H9 (cell line): Measurements from ENCODE around the gene FUT9. TPM values are rescaled to one million over a fixed set of nuclear protein-coding genes. Genes with fewer than 3 reads are reported as not detected.

Experiments used
- DNase-seq: peaks from one replicate; pipeline ENCODE4 v3.0.0-alpha.2; 2017
- H2AFZ ChIP-seq: one replicate; pipeline ENCODE4 v1.6.1; 2013; ENCODE audit warnings: mild to moderate bottlenecking, low read length, control low read depth, moderate library complexity
- H2AK5ac ChIP-seq: 2 replicates; pipeline ENCODE4 v1.6.1; 2013; ENCODE audit warnings: low read length, control low read depth, mixed read lengths; ENCODE audit not compliant: insufficient read length
- H2BK120ac ChIP-seq: one replicate; pipeline ENCODE4 v1.6.1; 2013; ENCODE audit warnings: low read depth, mild to moderate bottlenecking, low read length, control low read depth, inconsistent platforms; ENCODE audit not compliant: poor library complexity, severe bottlenecking
- H2BK12ac ChIP-seq: 2 replicates; pipeline ENCODE4 v1.6.1; 2013; ENCODE audit warnings: low read length, control low read depth, mixed read lengths, low read depth; ENCODE audit not compliant: insufficient read length
- H2BK15ac ChIP-seq: 2 replicates; pipeline ENCODE4 v1.6.1; 2013; ENCODE audit warnings: low read depth, low read length, control low read depth
- H2BK20ac ChIP-seq: one replicate; pipeline ENCODE4 v1.6.1; 2013; ENCODE audit warnings: low read depth, mild to moderate bottlenecking, low read length, control low read depth, inconsistent platforms; ENCODE audit not compliant: poor library complexity, severe bottlenecking
- H2BK5ac ChIP-seq: 2 replicates; pipeline ENCODE4 v1.6.1; 2013; ENCODE audit warnings: low read length, control low read depth, mixed read lengths; ENCODE audit not compliant: insufficient read length
- H3K14ac ChIP-seq: 2 replicates; pipeline ENCODE4 v1.6.1; 2013; ENCODE audit warnings: low read length, control low read depth; ENCODE audit not compliant: insufficient read depth
- H3K18ac ChIP-seq: 2 replicates; pipeline ENCODE4 v1.6.1; 2013; ENCODE audit warnings: low read depth, mild to moderate bottlenecking, mixed read lengths, low read length, control low read depth; ENCODE audit not compliant: insufficient read length
- H3K23ac ChIP-seq: 2 replicates; pipeline ENCODE4 v1.6.1; 2013; ENCODE audit warnings: low read length, control low read depth, mixed read lengths, low read depth; ENCODE audit not compliant: insufficient read length
- H3K23me2 ChIP-seq: 2 replicates; pipeline ENCODE4 v1.6.1; 2013; ENCODE audit warnings: low read depth, mild to moderate bottlenecking, mixed read lengths, low read length, control low read depth; ENCODE audit not compliant: insufficient read length, poor library complexity, severe bottlenecking
- H3K27ac ChIP-seq: 2 replicates; pipeline ENCODE4 v1.5.1; 2013; ENCODE audit warnings: low read length, control low read depth, mixed read lengths, low read depth; ENCODE audit not compliant: insufficient read length
- H3K27me3 ChIP-seq: 2 replicates; pipeline ENCODE4 v1.6.1; 2013; ENCODE audit warnings: low read length, control low read depth, inconsistent platforms; ENCODE audit not compliant: insufficient read depth
- H3K4ac ChIP-seq: 2 replicates; pipeline ENCODE4 v1.6.1; 2013; ENCODE audit warnings: low read depth, mild to moderate bottlenecking, control low read depth, inconsistent platforms, low read length, moderate library complexity
- H3K4me1 ChIP-seq: 2 replicates; pipeline ENCODE4 v1.6.1; 2013; ENCODE audit warnings: low read length, control low read depth, inconsistent platforms; ENCODE audit not compliant: insufficient read depth
- H3K4me2 ChIP-seq: 2 replicates; pipeline ENCODE4 v1.6.1; 2013; ENCODE audit warnings: low read length, control low read depth, mixed read lengths; ENCODE audit not compliant: insufficient read length, insufficient read depth
- H3K56ac ChIP-seq: 2 replicates; pipeline ENCODE4 v1.6.1; 2013; ENCODE audit warnings: low read depth, mild to moderate bottlenecking, mixed read lengths, low read length, control low read depth; ENCODE audit not compliant: insufficient read length
- H3K79me1 ChIP-seq: 2 replicates; pipeline ENCODE4 v1.6.1; 2013; ENCODE audit warnings: low read depth, mild to moderate bottlenecking, moderate library complexity, low read length, control low read depth, inconsistent platforms; ENCODE audit not compliant: insufficient read depth, poor library complexity, severe bottlenecking
- H3K79me2 ChIP-seq: 2 replicates; pipeline ENCODE4 v1.6.1; 2013; ENCODE audit warnings: low read length, control low read depth, inconsistent platforms; ENCODE audit not compliant: insufficient read depth
- H3K9ac ChIP-seq: 2 replicates; pipeline ENCODE4 v1.6.1; 2013; ENCODE audit warnings: low read length, control low read depth, mixed read lengths; ENCODE audit not compliant: insufficient read length; ENCODE audit errors: extremely low read depth
- H3K9me3 ChIP-seq: one replicate; pipeline ENCODE4 v1.6.1; 2013; ENCODE audit warnings: low read depth, low read length, inconsistent platforms; ENCODE audit not compliant: control insufficient read depth
- H3T11ph ChIP-seq: one replicate; pipeline ENCODE4 v1.6.1; 2013; ENCODE audit warnings: mild to moderate bottlenecking, low read length, control low read depth, inconsistent platforms
- H4K20me1 ChIP-seq: one replicate; pipeline ENCODE4 v1.6.1; 2013; ENCODE audit not compliant: control insufficient read depth, insufficient read length, insufficient read depth
- H4K5ac ChIP-seq: 2 replicates; pipeline ENCODE4 v1.6.1; 2013; ENCODE audit warnings: low read depth, mild to moderate bottlenecking, mixed read lengths, low read length, control low read depth; ENCODE audit not compliant: insufficient read length
- H4K8ac ChIP-seq: replicated peaks from 2 replicates; pipeline ENCODE4 v1.6.1; 2013; ENCODE audit warnings: low read length, control low read depth, mixed read lengths, low read depth; ENCODE audit not compliant: insufficient read length
- H4K91ac ChIP-seq: 2 replicates; pipeline ENCODE4 v1.6.1; 2013; ENCODE audit warnings: low read depth, mild to moderate bottlenecking, moderate library complexity, mixed read lengths, low read length, control low read depth; ENCODE audit not compliant: insufficient read length
- H3K27ac Mint-ChIP-seq, 3 experiments: 2 replicates in 2 of 3; 3 replicates in 1 of 3; pipeline ENCODE4 v1.8.0; 2020 to 2021; ENCODE audit warnings: mixed read lengths in 3 of 3, mild to moderate bottlenecking in 1 of 3, moderate library complexity in 1 of 3
- H3K27me3 Mint-ChIP-seq: 2 replicates; pipeline ENCODE4 v1.8.0; 2021; ENCODE audit warnings: low read depth, mild to moderate bottlenecking, moderate library complexity, mixed read lengths
- H3K36me3 Mint-ChIP-seq, 3 experiments: 2 replicates in 2 of 3; 3 replicates in 1 of 3; pipeline ENCODE4 v1.8.0; 2020 to 2021; ENCODE audit warnings: low read depth in 3 of 3, mixed read lengths in 3 of 3; ENCODE audit not compliant: insufficient read depth in 1 of 3
- H3K4me1 Mint-ChIP-seq, 2 experiments: 2 replicates each; pipeline ENCODE4 v1.8.0; 2020; ENCODE audit warnings: mixed read lengths in 2 of 2
- H3K4me3 Mint-ChIP-seq, 2 experiments: 2 replicates in 1 of 2; 3 replicates in 1 of 2; pipeline ENCODE4 v1.8.0; 2020 to 2021; ENCODE audit warnings: mild to moderate bottlenecking in 2 of 2, mixed read lengths in 2 of 2, moderate library complexity in 1 of 2
- H3K9me3 Mint-ChIP-seq, 2 experiments: 2 replicates in 1 of 2; 3 replicates in 1 of 2; pipeline ENCODE4 v1.8.0; 2020; ENCODE audit warnings: mild to moderate bottlenecking in 2 of 2, mixed read lengths in 2 of 2, moderate library complexity in 1 of 2
- WGBS: extraction: QIAGEN DNeasy Blood & Tissue Kit; methylation state at CpG from one replicate; pipeline ENCODE4 v1.1.7; 2013; ENCODE audit warnings: missing lambda C conversion rate, low lambda C conversion rate, mixed read lengths; ENCODE audit not compliant: insufficient read length; ENCODE audit errors: extremely low coverage; 5-methylcytosine and 5-hydroxymethylcytosine counted together
- total RNA-seq: library from RNA; stranded (reverse); gene quantifications from 2 replicates; pipeline ENCODE4 v1.2.1, GENCODE V29; 2021
- TF ChIP-seq, protein P1 (sequence below): fragments of 200-600 bp; sonication (generic); conservative IDR thresholded peaks from 3 replicates; pipeline ENCODE4 v1.8.0; 2021; ENCODE audit warnings: antibody characterized with exemption, mild to moderate bottlenecking

FUT9 gene
- total RNA-seq, 1 experiment from 2014 or later: 1.6 TPM

DNA sequence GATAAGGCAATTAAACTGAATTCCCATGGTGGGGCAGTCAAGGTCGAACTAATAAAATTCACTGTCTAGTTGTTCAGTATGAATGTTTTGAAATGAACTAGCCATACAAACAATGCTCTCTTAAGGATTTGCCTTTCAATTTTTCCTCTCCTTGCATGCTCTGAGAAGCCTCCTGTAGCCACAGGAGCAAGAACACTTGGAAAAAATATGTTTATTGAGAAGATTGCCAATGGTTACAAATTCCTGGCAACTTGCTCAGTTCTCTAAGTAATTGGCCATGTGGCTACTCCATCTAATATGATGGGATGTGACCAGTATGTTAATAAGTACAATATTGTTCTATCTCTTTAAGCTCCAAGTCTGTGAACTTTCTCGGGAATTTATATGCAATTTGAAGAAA lies 49.4 kb downstream of the FUT9 start:
- Histone ChIP-seq H3K23ac (no peak overlapping the region), H2AK5ac (no peak overlapping the region), H3K27me3 (no peaks in the 10 kb centered on the region), H3K56ac (no peak overlapping the region), H3K4me2 (no peak overlapping the region), H3K9me3 (no peaks in the 10 kb centered on the region), H3T11ph (no peak overlapping the region), H2BK12ac (no peak overlapping the region), H3K27ac (no peak overlapping the region), H3K23me2 (no peaks in the 10 kb centered on the region), H3K79me2 (no peaks in the 10 kb centered on the region), H2BK20ac (no peak overlapping the region), H3K4me1 (no peaks in the 10 kb centered on the region), H3K14ac (no peak overlapping the region), H4K8ac (no peak overlapping the region), H3K79me1 (no peaks in the 10 kb centered on the region), H4K5ac (no peak overlapping the region), H2BK5ac (no peak overlapping the region), H4K20me1 (no peaks in the 10 kb centered on the region), H2BK120ac (no peak overlapping the region), H4K91ac (no peak overlapping the region), H2AFZ (no peak overlapping the region), H2BK15ac (no peak overlapping the region), H3K9ac (no peak overlapping the region), H3K4ac (no peak overlapping the region), H3K18ac (no peak overlapping the region)
- H3K27ac Mint-ChIP-seq: no peak overlapping the region
- peaks cover 0 to 4% of the 10 kb centered on the region in 2 experiments; a peak in 1 of 4 replicates for H3K4me1 Mint-ChIP-seq
- no peak for DNase-seq
- TF ChIP-seq, protein P1, sequence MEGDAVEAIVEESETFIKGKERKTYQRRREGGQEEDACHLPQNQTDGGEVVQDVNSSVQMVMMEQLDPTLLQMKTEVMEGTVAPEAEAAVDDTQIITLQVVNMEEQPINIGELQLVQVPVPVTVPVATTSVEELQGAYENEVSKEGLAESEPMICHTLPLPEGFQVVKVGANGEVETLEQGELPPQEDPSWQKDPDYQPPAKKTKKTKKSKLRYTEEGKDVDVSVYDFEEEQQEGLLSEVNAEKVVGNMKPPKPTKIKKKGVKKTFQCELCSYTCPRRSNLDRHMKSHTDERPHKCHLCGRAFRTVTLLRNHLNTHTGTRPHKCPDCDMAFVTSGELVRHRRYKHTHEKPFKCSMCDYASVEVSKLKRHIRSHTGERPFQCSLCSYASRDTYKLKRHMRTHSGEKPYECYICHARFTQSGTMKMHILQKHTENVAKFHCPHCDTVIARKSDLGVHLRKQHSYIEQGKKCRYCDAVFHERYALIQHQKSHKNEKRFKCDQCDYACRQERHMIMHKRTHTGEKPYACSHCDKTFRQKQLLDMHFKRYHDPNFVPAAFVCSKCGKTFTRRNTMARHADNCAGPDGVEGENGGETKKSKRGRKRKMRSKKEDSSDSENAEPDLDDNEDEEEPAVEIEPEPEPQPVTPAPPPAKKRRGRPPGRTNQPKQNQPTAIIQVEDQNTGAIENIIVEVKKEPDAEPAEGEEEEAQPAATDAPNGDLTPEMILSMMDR: no peak
- peaks cover 3 to 8% of the 10 kb centered on the region in 2 experiments; a peak in 2 of 5 replicates for H3K9me3 Mint-ChIP-seq
- peaks cover 0 to 10% (median 6%) of the 10 kb centered on the region in 3 experiments; a peak in 4 of 7 replicates for H3K36me3 Mint-ChIP-seq
- H3K27me3 Mint-ChIP-seq: no peaks in the 10 kb centered on the region
- no peak overlapping the region for H3K4me3 Mint-ChIP-seq
- no CpG with 5 or more reads among the region's 2 CpGs for WGBS
